Retina (tissue), 1 donor: ENCODE results near the gene TEAD2.
"Not testable (repeated sequence)": the region's sequence is repeated elsewhere in the genome, so short reads cannot be mapped to it uniquely, and the experiment has no call there.

Experiments used
- DNase-seq: peaks from one replicate; pipeline ENCODE4 v3.0.0-alpha.2; 2016

TEAD2 gene

DNA sequence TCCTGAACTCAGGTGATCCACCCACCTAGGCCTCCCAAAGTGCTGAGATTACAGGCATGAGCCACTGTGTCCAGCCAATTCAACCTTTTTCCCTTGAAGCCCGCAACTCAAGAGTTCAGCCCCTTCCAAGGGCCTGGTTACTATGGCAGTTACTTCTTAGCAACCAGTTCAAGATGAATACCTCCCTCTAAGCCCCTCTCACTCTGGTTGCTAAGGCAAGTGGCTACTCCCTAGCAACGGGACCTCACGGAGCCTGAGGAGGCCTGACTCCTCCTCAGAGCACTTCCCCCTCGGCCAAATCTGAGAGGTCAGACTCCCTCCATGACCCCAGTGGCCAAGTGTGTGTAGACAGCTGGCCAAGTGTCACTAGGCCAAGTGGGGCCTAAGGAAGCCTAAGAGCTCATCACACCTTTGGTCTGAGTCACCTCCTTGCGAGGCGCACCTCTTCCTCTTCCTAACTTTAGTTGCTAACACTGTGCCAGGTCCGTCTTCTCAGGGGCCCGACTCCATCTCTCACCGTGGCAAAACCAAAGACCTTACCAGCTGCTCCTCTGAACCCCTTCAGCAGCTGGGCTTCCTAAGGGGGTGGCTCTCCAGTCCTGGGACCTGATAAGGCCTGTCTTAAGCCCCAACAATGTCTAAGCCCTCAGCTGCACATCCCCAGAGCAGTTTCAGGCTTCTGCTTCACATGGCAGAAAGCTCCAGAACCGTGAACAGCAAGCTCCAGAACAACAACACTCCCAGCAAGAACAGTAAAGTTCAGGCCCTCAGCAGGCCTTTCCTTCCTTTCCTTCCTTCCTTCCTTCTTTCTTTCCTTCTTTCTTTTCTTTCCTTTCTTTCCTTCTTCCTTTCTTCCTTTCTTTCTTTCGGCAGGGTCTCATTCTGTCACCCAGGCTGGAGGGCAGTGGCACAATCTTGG, 17.5 kb downstream of the TEAD2 start:
- DNase-seq, result no peak

DNA sequence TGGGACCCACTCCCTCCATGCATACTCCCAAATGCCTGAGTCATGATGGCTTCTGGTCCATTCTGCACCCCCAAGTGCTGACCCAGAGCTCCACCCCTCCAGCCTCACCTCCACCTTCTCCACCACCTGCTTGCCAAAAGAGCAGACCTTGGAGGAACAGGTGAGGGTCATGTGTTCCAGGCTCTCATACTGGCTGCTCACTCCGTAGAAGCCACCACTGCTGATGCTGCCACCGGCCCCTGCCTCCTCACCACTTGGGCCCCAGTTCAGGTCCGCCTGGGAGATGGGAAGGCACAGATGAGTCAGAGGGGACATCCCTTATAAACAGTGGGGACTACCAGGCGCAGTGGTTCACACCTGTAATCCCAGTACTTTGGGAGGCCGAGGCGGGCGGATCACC, 19.1 kb downstream of the TEAD2 start:
- no peak for DNase-seq

DNA sequence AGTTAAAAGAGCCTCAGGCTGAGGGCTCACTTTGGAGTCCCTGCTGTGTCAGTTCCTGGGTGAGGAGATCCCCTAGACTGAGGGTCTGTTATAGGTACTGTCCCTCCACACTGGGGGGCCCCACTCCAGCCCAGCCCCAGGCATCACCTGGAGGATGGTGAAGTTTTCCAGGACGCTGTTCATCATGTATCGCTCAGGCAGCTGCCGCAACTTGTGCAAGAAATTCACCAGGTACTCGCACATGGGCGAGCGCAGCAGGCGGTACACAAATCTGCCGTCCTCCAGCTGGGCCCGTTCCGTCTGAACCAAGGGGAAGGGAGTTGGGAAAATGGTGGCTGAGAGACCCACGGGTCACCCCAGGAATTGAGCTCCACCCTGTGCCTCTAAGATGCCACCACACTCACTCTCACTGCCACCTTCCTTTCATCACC, 19.9 kb downstream of the TEAD2 start:
- no peak for DNase-seq

DNA sequence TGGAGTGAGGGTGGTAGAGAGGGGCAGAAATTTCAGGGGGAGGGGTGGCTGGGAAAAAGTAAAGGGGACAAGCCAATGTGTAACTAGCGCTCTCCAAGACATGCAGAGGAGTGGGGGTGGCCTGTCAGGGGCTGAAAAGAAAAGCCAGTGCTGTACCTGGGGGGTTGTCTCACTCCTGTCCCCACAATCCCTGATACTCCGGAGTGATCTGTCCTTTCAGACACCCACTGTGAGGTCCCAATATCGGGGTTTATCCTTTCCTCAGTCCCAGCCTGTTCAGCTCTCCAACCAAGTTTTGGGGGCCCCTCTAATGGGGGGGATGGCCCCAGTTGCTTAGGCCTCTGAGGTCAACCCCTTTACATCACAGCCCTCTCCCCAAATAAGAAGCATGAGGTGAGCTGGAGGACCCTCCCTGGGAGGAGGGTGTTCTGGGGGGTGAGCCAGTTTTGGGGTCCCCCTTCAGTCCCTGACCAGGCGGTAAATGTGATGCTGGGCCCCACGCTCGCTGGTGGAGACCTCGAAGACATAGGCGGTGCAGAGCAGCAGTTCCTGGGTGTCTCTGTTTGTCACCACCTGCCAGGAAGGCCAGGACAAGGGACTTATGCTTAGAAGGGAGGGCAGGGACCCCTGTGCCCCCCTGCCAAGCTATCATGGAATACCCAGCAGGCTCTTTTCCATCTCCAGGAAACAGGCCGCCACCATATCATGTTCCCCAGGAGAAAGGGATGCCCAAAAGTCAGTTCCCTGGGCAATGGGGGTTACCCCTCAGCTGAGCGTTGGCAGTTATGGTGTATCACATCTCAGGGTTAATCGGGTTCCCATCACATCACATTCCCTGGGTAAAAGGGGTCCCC, 21.1 kb downstream of the TEAD2 start:
- DNase-seq, result no peak

DNA sequence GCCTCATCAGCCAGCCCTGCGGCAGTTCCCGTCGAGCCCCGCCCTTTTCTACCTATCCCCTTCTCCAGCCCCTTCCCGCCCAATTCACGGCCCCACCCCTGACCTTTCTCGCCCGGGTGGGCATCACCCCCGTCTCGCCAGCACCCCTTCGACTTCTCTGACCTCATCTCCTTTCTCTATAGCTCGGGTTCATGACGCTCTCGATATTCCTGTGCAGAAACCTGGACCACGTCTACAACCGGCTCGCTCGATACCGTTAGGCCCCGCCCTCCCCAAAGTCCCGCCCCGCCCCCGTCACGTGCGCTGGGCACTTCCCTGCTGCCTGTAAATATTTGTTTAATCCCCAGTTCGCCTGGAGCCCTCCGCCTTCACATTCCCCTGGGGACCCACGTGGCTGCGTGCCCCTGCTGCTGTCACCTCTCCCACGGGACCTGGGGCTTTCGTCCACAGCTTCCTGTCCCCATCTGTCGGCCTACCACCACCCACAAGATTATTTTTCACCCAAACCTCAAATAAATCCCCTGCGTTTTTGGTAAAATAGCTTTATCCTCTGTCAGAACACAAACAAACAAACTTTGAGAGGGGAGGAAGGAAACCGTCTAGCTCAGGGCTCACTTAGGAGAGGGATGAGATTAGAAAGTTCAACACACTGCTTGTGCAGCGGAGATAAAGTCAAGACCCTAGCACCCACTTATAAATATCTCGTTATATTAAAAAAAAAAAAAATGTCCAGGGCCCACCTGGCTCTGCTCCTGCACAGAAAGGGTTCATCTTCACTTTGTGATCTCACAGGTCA, 21.9 kb downstream of the TEAD2 start:
- no peak for DNase-seq

DNA sequence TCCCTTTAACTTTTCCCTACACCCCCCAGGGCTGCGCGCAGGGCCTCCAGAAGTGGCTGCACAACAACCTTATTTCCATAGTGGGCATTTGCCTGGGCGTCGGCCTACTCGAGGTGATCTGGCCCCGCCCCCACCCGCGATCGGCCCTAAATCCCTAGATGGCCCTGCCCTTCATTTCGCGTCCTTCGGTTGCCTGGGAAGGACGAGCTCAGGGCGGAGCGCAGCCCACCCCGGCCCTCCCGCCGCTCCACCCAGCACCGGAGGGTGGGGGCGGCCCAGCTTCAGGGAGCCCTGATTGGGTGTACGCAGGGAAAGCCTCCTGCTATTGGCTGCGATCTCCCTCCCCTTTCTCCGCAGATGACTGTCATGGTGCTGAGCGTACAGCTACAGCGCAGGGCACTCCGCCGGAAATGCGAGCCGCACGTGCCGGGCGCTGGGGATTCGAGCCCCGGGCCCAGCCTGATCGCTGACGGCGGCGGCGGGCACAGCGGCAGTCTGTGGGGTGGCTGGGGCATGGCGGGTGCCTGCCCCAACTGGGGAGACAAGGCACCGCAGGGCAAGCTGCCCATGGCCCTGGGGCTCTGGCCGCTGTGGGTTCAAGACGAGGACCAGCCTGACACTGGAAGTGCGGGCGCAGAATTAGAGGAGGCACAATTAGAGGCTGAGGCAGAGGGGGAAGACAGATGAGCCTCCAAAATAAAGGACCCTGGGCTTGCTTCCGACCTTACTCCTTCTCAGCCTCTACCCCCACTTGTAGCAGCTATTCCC, 22.7 kb downstream of the TEAD2 start:
- peak; percentile 90 for DNase-seq

DNA sequence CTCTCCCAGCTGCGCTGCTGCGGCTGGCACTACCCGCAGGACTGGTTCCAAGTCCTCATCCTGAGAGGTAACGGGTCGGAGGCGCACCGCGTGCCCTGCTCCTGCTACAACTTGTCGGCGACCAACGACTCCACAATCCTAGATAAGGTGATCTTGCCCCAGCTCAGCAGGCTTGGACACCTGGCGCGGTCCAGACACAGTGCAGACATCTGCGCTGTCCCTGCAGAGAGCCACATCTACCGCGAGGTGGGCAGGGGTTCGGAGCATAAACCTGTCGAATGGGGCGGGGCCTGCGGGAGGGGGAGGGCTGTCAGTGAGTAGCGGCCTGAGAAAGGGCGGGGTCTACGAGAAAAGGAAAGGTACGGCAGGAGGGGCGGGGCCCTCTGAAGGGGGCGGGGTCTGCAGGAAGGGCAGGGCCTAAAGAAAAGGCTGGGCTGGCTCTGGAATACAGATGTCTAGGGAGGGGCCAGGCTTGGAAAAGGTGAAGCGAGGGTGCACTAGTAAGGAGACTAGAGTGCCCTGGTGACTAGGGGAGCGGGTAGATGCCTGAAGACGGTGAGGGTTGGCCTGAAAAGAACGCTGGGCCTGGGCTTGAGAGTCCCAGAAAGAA, 23.4 kb downstream of the TEAD2 start:
- peak; percentile 52 for DNase-seq

DNA sequence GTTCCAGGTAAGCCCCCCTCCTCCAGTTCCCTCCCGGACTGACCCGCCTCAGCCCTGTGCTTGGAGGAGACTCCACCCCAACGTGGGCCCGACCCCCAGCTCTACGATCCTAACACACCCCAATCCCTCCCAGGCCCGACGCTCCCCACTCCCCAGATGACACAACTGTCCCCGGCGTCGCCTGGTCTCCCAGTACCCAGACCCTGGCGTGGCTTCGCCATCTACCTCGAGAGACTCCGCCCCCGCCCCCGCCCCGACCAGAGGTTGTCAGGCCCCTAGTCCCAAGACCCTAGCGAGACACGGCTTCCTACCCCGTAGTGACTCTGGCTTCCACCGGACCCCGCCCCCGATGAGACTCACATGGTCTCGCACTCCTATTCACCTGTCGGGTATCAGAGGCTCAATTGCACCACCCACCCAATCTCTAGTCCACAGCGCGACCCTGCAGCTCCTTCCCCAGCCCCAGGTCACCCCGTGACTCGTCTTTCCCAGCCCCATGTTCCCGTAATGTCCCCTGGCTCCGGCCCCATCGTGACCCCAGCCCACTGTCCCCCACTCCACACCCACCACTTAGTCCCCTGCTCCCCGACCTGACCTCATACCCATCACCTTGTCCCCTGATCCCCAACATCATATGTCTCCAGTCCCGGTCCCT, 24.1 kb downstream of the TEAD2 start:
- DNase-seq, result no peak

DNA sequence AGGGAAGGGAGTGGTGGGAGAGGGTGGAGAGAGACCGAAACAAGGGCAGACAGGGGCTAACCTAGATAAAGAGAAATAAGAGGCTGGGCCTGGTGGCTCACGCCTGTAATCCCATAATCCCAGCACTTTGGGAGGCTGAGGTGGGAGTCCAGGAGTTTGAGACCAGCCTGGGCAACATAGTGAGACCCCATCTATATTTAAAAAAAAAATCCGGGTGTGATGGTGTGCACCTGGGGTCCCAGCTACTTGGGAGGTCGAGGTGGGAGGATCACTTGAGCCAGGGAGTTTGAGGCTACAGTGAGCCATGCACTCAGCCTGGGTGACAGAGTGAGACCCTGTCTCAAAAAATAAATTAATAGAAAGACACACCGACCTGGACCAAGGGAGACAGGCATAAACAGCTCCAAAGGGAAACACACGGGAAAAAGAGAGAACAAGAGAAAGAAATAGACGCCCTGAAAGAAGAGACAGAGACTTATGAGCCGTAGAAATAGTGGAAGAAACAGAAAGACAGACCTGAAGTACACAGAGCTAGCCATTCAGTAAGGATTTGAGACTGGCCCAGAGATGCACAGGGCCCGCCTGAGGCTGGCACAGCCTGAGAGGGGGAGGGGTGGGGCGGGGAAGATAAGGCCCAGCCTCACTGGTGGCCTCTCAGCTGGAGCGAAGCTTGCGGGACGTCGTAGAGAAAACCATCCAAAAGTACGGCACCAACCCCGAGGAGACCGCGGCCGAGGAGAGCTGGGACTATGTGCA, 24.8 kb downstream of the TEAD2 start:
- DNase-seq, result no peak

DNA sequence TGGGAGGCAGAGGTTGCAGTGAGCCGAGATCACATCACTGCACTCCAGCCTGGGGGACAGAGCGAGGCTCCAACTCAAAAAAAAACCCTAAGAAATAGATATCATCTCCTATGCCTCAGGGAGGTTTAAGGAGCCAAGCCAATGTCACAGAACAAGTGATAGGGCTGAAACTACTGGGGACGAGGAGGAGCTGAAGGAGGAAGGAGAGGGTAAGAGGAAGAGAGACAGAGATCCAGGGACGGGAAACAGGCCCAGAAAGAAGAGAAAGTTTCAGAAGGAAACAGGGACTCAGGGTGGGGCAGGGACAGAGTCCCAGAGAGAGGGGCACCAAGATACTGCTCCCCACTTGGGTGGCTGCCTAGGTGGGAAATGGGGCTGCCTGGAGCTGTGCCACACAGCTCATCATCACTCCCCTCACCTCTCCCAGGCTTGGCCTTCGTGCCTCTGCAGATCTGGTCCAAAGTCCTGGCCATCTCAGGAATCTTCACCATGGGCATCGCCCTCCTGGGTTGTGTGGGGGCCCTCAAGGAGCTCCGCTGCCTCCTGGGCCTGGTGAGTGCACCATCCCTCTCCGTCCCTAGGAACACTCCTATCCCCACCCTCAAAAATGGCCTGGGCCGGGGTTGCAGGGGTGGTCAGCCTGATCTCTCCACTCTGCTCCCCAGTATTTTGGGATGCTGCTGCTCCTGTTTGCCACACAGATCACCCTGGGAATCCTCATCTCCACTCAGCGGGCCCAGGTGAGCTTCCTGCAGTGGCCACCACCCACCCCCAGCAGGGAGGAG, 25.5 kb downstream of the TEAD2 start:
- DNase-seq, result no peak

DNA sequence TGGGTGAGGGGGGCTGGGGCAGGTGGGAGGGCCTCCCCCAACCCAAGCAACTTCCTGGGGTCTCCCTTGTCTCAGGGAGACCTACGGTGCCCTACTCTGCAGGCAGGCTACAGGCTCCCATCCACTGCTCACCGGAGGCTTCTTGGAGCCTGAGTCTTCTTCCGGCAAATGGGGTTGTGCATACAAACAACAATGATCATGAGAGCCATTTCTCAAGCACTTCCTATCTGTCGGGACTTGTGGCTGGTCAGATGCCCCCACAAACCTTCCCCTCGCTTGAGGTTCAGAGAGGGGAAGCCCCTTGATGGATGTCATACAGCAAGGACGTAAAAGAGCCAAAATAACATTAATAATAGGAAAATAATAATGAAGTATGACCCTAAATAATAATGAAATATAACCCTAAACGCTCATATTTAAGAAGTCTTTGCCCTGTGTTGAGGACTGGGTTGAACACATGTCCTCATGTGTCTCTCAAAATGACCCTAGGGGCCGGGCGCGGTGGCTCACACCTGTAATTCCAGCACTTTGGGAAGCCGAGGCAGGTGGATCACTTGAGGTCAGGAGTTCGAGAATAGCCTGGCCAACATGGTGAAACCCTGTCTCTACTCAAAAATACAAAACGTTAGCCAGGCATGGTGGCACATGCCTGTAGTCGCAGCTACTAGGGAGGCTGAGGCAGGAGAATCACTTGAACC, 26.3 kb downstream of the TEAD2 start:
- DNase-seq, result no peak

DNA sequence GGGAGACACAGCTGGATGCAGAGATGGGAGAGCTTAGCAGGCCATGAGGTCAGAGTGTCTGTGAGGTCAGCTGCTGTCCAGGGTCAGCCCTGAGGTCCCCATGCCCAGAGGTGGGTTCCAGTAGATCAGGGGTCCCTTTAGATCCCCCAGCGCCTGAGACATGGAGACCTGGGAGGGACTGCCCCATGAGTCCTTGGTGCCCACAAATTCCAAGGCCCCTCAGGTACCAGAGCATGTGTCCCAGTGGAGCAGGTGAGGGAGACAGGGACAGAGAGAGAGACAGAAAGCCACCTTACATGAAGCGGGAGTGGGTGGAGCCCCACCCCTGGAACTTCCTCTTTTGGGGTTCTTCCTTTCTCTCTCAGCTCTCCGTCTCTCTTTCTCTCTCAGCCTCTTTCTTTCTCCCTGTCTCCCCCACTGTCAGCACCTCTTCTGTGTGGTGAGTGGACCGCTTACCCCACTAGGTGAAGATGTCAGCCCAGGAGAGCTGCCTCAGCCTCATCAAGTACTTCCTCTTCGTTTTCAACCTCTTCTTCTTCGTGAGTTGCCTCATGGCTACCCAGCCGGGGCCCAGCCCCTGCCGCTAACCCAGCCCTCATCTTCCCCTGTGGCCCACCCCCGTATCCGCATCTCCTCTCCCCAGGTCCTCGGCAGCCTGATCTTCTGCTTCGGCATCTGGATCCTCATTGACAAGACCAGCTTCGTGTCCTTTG, 27.0 kb downstream of the TEAD2 start, which contains the start of gene CD37:
CD37 (plus strand) TSS at position 336 of the 713 bp plus-strand sequence; CDS start at position 471, 135 bp downstream.
- DNase-seq, result no peak

DNA sequence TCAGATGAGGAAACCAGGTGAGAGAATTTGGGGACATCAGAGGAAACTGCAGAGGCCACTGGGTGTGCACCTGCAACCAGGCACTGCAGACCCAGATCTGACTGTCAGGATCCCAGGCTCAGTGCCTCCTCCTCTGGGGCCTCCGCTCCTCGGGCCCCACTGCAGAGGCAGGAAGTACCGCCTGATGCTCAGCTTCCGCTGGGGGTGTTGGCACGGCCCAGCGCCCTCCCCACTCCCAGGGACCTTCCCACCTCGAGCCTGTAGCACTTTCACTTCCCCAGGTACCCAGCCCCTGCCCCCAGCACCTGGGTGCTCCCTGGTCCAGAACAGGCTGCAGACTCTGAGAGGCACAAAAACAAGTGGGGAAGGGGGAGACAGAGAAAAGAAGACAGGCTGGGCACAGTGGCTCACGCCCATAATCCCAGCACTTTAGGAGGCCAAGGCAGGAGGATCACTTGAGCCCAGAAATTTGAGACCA, 28.4 kb downstream of the TEAD2 start:
- DNase-seq, result no peak

DNA sequence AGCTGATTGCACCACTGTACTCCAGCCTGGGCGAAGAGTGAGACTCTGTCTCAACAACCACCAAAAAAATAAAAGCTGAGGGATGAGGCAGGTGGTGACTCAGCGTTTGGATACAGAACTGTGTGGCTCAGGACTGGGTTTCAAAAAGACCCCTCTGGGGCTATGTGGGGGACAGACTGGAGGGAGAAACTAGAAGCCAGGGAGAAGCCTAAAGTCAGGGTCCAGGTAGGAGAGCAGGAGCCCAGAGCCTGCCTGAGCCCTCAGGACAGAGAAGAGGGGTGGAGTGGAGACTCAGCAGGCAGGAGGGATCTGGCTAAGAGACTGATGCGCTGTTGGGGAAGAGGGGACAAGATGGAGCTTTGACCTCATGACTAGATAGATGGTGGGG, 28.8 kb downstream of the TEAD2 start:
- no peak for DNase-seq

DNA sequence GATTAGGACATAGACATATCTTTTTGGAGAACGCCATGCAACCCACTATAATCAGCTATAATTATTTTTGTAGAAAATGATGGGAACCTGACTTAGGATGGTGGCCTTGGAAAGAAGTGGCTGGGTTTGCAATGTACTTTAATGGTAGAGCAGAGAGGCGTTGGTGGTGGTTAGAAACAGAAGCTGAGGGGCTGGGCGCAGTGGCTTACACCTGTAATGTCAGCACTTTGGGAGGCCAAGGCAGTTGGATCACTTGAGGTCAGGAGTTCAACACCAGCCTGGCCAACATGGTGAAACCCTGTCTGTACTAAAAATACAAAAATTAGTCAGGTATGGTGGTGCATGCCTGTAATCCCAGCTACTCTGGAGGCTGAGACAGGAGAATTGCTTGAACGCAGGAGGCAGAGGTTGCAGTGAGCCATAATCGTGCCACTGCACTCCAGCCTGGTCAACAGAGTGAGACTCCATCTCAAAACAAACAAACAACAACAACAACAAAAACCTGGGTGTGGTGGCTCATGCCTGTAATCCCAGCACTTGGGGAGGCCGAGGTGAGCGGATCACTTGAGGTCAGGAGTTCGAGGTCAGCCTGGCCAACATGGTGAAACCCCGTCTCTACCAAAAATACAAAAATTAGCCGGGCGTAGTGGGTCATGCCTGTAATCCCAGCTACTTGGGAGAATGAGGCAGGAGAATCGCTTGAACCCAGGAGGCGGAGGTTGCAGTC, 29.4 kb downstream of the TEAD2 start:
- DNase-seq, result not testable (repeated sequence)

DNA sequence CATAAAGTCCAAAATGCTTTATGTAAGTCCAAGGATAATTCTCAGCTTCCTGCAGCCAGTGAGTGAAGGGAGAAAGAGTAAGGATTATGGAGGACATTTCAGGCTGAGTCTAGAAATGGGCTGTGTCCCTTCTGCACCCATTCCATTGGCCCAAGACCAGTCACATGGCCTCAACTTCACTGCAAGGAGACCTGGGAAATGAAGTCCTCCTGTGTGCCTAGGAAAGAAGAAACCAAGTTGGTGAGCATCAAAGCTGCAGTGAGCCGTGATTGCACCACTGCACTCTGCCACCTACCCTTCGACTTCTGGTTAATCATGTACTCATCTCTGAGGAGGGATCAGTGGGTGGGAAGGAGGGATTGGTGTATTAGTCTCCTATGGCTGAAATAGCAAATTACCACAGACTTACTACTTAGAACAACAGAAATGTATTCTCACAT, 30.6 kb downstream of the TEAD2 start:
- no peak for DNase-seq

DNA sequence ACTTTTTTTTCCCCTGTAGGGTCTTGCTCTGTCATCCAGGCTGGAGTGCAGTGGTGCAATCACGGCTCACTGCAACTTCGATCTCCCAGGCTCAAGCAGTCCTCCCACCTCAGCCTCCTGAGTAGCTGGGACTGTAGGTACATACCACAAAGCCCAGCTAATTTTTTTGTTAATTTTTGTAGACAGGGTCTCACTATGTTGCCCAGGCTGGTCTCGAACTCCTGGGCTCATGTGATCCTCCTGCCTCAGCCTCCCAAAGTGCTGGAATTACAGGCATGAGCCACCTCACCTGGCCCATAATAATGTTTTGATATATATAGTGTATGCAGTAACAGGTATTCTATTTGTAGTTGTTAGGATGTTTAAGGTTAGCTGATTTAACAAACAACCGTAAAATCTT, 31.0 kb downstream of the TEAD2 start:
- DNase-seq, result not testable (repeated sequence)
